HEK293 (cell line): ENCODE measurements around the gene DUSP12.

Source experiments
- CTCF ChIP-seq: fragments of 450-650 bp; formaldehyde crosslinking; IDR thresholded peaks from 2 replicates; pipeline ENCODE4 v1.5.1; 2016; ENCODE audit warnings: missing biosample characterization, missing genetic modification characterization
- PRDM4 ChIP-seq: fragments of 450-650 bp; formaldehyde crosslinking; IDR thresholded peaks from 2 replicates; pipeline ENCODE4 v1.5.1; 2017; ENCODE audit warnings: missing biosample characterization, missing genetic modification characterization
- SP2 ChIP-seq: fragments of 450-650 bp; formaldehyde crosslinking; IDR thresholded peaks from 2 replicates; pipeline ENCODE4 v1.5.1; 2016; ENCODE audit warnings: missing biosample characterization, missing genetic modification characterization
- YY1 ChIP-seq: fragments of 450-650 bp; formaldehyde crosslinking; IDR thresholded peaks from 2 replicates; pipeline ENCODE4 v1.5.1; 2018; ENCODE audit warnings: missing biosample characterization, missing genetic modification characterization
- ZBTB10 ChIP-seq: fragments of 450-650 bp; formaldehyde crosslinking; IDR thresholded peaks from 2 replicates; pipeline ENCODE4 v1.5.1; 2016; ENCODE audit warnings: missing biosample characterization, missing genetic modification characterization
- ZNF132 ChIP-seq: fragments of 450-650 bp; formaldehyde crosslinking; IDR thresholded peaks from 2 replicates; pipeline ENCODE4 v1.5.1; 2017; ENCODE audit warnings: missing biosample characterization, missing genetic modification characterization, borderline replicate concordance
- ZNF24 ChIP-seq: fragments of 450-650 bp; formaldehyde crosslinking; IDR thresholded peaks from 2 replicates; pipeline ENCODE4 v1.5.1; 2016; ENCODE audit warnings: missing biosample characterization, missing genetic modification characterization
- ZNF324 ChIP-seq: fragments of 450-650 bp; formaldehyde crosslinking; IDR thresholded peaks from 2 replicates; pipeline ENCODE4 v1.5.1; 2016; ENCODE audit warnings: missing biosample characterization, missing genetic modification characterization
- ZNF350 ChIP-seq: fragments of 450-650 bp; formaldehyde crosslinking; IDR thresholded peaks from 2 replicates; pipeline ENCODE4 v1.5.0; 2017; ENCODE audit warnings: missing biosample characterization, mild to moderate bottlenecking, missing genetic modification characterization
- ZNF558 ChIP-seq: fragments of 450-650 bp; formaldehyde crosslinking; IDR thresholded peaks from 2 replicates; pipeline ENCODE4 v1.5.1; 2016; ENCODE audit warnings: missing biosample characterization, missing genetic modification characterization
- ZNF777 ChIP-seq: fragments of 450-650 bp; formaldehyde crosslinking; IDR thresholded peaks from 2 replicates; pipeline ENCODE4 v1.5.1; 2017; ENCODE audit warnings: missing biosample characterization, missing genetic modification characterization, borderline replicate concordance
- TF ChIP-seq, protein P1 (sequence below): fragments of 450-650 bp; formaldehyde crosslinking; IDR thresholded peaks from 2 replicates; pipeline ENCODE4 v1.5.1; 2016; ENCODE audit warnings: missing biosample characterization, missing genetic modification characterization

DNA sequence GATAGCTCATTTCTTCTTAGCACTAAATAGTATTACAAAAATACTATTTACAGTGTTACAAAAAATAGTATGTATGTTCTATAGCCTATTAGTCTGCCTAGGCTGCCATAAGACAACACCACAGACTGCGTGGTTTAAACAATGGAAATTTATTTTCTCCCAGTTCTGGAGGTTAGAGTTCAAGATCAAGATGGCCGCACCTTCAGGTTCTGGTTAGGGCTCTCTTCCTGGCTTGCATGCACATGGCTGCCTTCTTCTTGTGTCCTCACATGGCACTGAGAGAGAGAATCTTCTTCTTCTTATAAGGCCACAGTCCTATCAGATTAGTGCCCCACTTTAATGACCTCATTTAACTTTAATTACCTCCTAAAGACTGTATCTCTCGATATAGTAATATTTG is 20.7 kb downstream of the DUSP12 start:
- TF ChIP-seq ZNF558 (tag by site-specific recombination) (no peak), CTCF (tag by site-specific recombination) (no peak), YY1 (no peak), ZNF350 (tag by site-specific recombination) (no peak), ZNF324 (tag by site-specific recombination) (no peak), ZNF24 (tag by site-specific recombination) (no peak), SP2 (tag by site-specific recombination) (no peak), ZBTB10 (no peak), ZNF777 (tag by site-specific recombination) (no peak), PRDM4 (tag by site-specific recombination) (no peak), ZNF132 (tag by site-specific recombination) (no peak)
- TF ChIP-seq, protein P1, sequence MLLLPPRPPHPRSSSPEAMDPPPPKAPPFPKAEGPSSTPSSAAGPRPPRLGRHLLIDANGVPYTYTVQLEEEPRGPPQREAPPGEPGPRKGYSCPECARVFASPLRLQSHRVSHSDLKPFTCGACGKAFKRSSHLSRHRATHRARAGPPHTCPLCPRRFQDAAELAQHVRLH (tag by site-specific recombination), result no peak
